Measurements from ENCODE around the gene DAO.
"Not testable (repeated sequence)": the region's sequence is repeated elsewhere in the genome, so short reads cannot be mapped to it uniquely, and the experiment has no call there.

Gene DAO

DNA sequence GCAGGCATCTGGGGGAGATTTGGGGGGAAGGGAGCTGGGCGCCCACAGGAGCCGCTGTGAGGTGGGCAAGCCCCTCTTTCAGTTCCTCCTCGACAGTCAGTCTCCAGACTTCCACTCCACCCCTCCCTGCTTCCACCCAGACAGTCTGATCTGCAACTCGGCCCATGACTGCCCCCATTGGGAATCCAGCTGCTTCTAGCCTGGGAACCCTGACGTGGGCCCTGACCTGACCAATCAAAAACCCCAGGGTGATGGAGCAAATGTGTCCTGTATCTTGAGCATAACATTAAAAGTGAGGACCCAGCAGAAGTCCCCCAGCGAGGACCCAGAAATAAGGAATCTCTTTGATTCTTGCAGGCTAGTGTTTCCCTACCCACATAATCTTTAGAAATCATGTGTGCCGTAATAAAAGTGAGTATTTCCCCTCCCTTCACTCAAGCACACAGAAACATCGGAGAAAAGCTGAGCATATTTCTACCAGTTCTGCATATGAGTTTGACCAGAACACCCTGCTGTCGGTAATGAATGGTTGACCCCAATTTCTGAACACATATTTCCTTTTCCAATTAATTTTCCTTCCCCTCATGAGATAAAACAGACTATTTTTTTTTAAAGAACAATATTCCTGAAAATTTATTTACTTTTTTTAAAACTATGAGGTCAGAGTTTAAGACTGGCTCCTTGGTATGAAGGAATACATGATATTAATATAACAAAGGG, 28.9 kb upstream of the DAO start:
- DNase-seq (ENCODE audit: low spot score): peak; percentile 79

DNA sequence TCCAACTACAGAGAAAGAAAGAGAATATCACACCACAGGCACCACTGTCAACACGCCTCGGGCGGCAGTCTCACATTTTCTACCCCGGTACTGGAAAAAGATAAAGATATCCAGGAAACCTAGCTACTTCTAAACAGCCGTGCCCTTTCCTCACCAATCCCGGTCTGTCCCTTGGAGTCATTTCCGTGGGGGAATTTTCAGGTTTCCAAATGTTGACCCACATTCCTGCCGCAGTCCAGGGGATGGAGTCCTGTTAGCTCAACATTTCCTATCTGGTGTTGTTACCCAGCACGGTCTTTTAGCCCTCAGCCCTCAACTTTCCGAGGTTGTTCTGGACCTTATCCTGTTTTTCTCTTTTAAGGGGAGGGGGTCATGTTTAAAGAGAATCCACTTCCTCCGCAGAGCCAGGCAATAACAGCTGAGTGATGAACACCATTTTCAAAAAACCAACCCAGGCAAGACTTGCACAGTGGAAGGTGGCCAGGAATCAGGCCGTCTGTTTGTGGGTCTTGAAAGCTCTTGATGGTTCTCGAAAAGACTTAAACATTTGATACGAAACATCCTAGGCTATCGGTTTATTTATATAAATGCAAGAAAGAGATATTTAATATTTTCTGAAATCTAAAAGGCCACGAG, 27.1 kb upstream of the DAO start:
- no peak for DNase-seq (ENCODE audit: low spot score)

DNA sequence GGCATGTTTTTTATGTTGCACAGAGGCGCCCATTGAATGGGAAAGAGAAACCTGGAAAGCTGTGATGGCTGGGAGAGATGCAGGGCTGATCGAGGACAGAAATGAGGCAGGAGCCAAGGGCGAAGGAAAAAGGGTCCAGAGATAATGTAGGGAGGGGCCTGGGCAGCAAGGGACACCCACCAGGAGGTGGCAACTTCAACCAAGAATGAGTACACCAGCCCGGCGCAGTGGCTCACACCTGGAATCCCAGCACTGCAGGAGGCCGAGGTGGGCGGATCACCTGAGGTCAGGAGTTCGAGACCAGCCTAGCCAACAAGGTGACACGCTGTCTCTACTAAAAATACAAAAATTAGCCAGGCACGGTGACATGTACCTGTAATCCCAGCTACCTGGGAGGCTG, 26.5 kb upstream of the DAO start:
- no peak for DNase-seq (ENCODE audit: low spot score)

DNA sequence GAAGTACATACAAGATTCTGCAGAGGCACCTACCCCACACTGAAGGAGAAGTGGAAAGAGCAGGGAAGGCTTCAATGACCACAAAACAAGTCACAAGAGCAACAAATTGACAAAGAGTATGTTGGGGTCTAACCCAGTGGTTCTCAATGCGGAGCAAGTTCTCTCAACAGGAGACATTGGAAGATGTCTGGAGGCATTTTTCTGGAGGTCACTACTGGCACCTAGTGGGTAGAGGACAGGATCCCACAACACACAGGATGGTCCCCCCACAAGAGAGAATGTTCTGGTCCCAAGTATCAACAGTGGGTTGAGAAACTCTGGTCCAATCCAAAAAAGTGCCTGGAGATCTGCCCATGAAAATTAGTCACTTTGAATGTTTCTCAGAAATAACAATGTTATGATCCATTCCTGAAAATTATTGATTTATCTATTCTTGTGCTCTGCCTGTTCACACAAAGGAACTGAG, 25.9 kb upstream of the DAO start:
- no peak for DNase-seq (ENCODE audit: low spot score)

DNA sequence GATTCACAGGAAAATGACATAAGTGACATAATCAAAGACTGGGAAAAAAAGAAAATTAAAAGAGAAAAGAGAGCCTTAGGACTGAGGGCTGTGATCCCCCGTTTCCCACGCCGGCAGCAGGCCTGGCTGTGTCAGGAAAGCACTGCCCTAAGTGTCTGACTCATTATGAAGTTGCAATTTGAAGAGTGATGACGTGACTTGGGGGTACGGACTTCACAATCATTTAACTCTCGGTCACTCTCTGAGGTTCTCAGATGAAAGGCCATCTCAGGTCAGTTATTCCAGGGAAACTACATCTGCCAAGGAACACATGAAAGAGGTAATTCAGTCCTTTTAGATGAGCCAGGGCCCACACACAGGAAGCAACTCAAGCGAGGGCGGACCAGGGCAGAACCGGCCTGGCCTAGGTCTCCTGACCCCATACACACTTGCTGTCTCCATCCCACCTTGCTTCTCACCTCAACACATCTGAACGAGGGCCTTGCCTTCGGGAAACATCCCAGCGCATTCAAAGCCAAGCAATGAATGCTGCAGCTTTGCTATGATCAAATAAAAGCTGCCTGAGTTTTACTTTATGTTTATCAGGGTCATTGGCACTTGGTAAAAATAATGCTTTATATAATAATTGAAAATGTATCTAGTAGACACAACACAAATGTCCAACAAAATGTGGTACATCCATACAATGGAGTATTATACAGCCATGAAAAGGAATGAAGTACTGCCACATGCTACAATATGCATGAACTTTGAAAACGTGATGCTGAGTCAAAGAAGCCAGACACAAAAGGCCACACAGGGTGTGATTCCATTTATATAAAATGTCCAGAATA, 25.2 kb upstream of the DAO start:
- DNase-seq (ENCODE audit: low spot score): no peak

DNA sequence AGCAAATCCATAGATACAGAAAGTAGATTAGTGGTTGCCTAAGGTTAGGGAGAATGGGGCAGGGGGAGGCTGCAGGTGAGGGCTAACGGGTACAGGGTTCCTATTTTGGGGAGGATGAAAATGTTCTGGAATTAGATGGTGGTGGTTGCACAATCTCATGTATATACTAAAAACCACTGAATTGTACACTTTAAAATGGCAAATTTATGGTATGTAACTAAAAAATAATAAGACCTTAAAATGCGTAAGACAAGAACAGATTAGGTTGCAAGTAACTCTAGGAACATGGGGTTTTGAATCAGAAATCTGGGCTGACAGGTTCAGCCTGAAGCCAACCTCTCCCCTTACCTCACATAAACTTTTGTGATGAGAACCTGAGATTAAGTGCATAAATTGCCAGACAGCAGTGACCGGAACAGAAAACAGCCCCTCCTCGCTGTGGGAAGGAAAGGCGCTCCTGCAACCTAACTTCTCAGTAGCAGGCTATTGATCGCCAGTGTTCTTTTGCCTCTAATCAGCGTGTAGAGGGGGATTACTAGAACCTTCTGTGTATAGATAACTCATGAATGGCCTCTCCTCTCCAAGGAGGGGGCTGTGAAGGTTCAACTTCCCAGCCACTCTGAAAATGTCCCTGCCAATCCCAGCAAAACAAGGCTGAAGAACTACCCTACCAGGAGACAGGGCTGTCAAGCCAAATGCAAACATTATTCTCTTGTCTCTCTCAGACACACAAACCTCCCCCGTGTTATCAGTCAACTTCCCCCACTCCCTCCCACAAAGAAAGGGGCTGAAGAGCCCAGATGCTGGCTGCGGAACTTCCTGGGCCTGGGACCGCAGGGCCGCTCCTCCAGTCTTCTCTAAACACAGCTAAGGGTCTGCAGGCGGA, 24.4 kb upstream of the DAO start:
- DNase-seq (ENCODE audit: low spot score): no peak

DNA sequence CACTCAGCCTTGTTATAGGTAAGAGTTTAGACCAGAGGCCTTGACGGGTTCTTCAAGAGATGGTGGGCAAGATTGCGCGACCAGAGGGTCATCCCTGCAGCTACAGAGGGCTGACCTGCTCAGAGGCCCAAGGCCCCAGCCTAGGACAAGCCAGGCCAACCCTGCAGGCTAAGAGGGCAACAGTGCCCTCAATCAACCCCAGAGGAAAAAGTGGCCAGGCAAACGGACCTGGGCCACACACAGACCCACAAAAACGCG, 23.8 kb upstream of the DAO start:
- no peak for DNase-seq (ENCODE audit: low spot score)

DNA sequence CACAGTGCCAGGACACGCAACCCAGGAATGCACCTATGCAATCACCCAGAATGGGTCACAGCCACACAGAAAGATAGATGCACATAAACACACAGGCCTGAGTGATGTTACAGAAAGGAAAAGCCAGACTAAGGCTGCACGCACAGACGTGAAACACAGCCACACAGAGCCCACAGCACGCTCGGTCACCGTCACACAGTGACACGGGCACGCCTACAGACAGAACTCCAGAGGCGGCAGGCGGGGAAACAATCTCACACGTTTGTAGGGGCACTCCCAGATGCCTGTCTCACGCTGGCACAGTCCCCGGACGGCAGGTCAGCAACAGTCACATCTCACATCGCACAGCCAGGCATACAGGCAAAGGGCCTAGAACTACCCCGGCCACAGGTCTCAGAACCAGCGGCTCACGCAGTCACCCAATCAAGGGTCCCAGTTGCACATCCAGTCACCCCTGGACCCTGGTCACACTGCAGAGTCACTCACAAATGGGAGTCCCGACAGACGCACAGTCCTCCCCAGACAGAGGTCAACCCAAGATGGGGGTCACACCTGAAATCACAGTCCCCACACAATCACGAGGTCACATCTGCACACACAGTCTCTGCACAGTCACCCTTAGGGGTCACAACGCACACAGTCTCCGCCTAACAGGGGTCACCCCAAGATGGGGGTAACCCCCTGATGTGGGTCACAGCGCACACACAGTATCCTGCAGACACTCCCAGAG, 23.3 kb upstream of the DAO start:
- no peak for DNase-seq (ENCODE audit: low spot score)

DNA sequence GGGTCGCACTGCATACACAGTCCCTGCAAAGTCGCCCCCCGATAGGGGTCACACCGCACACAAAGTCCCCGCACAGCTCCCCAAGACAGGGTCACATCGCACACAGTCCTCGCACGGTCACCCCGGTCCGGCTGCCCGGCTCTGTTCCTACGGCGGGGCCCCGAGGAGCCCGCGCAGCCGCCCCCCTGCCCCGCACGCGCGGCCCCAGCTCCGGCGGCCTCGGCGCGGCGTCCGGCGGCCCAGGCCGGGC, 22.8 kb upstream of the DAO start:
- DNase-seq (ENCODE audit: low spot score): no peak

DNA sequence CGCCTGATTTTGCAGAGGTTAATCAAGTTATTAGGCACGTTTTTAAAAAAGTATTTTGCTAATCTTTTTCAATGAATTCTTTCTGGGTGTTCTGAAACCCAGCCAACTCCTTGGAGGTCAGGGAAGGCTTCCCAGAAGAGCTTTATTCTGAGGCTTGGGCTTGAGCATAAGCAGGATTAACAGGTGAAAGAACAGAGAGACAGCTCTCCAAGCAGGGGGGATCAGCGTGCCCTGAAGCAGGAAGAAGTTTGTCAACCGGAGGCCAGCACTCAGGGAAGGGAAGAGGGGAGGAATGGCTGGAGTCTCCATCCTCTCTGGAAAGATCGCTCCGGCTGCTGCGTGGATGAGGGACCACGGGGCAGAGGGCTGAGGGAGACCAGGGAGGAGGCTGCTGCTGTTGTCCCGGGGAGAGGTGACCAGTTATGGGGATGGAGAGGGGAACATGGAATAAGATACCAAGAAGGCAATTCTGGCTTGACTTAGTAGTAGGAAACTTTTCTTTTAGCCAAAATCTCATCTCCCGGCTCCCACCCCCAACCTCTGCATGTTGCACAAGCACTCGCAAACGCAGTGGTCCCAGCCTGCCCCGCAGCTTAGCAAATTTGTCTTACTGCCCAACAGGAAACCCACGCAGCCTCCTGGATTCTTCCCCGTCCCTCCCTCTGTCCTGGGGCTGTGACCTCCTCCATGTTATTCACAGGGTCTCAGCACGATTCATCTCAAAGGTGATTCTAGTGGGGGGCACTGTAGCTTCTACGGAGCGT, 21.4 kb upstream of the DAO start:
- DNase-seq (ENCODE audit: low spot score): no peak

DNA sequence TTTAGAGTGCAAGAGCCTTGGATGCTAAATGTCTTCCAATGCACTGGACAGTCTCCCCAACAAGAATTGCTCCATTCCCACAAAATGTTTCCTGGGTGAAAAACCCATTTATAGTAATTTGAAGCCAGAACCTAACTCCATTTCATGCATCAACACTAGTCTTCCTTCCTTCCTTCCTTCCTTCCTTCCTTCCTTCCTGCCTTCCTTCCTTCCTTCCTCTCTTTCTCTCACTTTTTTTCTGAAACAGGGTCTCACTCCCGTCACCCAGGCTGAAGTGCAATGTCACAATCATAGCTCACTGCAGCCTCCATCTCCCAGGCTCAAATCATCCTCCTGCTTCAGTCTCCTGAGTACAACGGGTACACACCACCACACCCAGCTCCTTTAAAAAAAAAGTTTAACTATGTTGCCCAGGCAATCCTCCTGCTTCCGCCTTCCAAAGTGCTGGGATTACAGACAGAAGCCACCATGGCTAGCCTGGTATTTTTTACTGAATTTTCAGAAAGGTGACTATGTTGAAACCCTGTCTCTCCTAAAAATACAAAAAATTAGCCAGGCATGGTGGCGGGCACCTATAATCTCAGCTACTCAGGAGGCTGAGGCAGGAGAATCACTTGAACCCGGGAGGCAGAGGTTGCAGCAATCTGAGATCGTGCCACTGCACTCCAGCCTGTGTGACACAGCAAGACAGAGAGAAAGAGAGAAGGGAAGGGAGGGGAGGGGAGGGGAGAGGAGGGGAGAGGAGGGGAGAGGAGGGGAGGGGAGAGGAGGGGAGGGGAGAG, 20.6 kb upstream of the DAO start:
- not testable (repeated sequence) for DNase-seq (ENCODE audit: low spot score)

DNA sequence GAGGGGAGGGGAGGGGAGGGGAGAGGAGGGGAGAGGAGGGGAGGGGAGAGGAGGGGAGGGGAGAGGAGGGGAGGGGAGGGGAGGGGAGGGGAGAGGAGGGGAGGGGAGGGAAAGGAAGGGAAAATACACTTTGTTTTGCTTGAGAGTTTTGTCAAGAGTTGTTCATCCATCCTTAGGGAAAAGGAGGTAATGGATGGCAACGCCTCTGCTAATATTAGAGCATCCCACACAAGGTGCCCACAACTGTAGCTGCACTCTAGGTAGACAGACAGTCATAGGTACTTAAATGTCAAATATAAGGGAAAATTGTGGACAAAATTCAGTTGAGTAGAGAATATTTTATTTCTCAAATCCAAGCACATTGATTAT, 20.0 kb upstream of the DAO start:
- no peak for DNase-seq (ENCODE audit: low spot score)

DNA sequence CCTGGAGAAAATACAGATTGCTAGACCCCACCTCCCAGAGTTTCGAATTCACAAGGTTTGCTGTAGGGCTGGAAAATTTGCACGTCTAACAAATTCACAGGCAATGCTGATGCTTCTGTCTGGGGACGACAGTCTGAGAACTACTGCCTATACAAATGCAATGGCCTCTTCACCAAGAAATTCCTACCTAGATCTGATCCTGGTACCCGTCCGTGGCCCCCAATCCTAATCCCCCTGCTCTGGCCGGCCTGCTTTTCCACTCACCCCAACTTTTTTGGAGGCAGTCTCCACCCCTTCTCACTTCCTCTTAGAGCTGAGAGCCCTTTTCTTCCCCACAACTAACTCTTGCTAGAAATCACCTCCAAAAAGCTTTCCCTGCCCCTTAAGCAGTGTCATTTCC, 19.4 kb upstream of the DAO start:
- no peak for DNase-seq (ENCODE audit: low spot score)

DNA sequence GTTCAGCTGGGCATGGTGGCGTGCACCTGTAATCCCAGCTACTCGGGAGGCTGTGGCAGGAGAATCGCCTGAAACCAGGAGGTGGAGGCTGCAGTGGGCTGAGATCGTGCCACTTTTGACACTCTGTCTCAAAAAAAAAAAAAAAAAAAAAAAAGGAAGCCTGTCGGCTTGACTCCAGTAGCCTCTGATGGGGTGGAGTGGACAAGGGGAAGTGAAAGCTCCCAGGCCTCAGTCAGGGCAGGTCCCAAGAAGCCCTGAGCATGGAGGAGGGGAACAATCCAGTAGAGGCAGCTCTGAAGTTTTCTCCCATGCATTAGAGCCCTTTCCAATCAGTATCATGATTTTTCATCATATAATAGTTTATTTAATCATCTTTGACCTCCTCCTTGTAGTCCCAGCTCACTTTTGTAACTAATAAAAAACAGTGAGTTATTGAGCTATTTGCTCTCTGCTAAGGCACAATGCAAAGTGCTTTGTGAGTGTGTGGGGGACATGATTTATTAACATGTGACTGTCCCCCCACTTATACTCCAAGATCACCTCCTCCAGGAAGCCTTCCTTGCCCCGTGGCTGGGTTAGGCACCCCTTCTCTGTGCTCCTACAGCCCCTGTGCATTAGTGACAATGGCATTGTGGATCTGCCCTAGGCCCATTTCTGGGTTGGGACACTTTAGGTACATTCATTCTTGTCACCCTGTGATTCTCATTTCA, 17.9 kb upstream of the DAO start:
- no peak for DNase-seq (ENCODE audit: low spot score)

DNA sequence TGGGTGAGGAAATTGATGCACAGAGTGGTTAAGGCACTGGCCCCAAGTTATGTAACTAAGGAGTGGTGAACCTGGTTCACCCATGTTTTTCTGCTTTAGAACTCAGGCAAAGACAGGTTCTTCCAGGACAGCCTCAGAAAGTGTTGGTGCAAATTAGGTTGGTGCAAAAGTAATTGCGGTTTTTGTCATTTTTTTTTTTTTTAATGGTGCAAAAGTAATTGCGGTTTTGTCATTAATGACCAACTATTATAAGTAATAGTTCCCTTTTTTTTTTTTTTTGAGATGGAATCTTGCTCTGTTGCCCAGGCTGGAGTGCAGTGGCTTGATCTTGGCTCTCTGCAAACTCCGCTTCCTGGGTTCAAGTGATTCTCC, 17.3 kb upstream of the DAO start:
- DNase-seq (ENCODE audit: low spot score): no peak

DNA sequence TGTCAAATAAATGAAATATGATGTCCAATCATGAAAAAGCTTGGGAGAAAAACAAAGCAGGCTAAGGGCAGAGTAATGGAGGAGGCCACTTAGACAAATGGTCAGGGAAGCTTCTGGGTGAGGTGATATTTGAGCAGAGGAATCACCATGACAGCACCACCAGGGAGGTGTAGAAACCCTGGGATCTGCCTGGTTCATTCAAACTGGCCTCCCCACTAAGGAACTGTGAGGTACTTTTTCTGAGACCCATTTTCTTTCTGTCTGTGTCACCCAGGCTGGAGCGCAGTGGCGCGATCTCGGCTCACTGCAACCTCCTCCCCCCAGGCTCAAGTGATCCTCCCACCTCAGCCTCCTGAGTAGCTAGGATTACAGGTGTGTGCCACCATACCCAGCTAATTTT, 14.7 kb upstream of the DAO start:
- DNase-seq (ENCODE audit: low spot score): no peak

DNA sequence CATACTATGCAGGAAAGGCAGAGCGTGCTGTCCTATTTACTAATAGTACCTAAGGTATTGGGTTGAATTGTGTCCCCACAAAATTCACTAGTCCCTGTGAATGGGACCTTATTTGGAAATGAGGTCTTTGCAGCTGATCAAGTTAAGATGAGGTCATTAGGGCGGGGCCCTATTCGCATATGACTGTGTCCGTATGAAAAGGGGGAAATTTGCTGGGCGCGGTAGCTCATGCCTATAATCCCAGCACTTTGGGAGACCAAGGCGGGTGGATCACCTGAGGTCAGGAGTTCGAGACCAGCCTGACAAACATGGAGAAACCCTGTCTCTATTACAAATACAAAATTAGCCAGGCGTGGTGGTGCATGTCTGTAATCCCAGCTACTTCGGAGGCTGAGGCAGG, 13.8 kb upstream of the DAO start:
- not testable (repeated sequence) for DNase-seq (ENCODE audit: low spot score)

DNA sequence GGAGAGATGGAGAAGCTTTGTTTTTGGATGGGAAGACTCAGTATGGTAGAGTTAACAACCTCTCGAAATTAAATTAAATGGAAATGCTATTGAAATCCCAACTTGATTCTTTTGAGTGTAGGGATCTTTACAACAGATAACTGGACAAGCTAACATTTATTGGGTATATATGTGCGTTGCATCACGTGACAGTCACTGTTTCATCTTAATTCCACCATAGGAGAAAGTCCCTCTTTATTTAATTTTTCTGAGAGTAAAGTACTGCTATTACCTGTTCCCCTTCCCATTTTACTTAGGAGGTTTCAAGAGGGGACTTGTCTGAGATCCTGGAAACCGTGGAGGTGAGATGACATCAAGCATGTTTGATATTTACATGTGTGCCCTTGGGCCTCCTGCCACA, 11.1 kb upstream of the DAO start:
- DNase-seq (ENCODE audit: low spot score): no peak

DNA sequence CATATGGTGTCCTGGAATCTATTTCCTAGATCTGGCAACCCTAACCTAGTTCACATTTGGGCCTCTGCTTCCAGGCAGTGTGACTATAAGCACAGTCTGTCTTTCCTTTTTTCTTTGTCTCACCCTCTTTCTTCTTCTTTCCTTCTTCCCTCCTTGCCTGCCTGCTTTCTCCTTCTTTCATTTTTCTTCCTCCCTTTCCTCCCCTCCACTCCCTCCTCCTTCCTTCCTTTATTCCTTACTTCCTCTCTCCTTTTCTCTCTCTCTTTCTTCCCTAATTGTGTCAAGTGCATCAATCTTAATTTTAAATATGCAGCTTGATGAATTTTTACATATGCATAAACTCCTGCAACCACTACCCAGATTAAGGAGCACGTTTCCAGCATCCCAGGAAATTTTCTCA, 4.6 kb upstream of the DAO start:
- DNase-seq (ENCODE audit: low spot score): no peak
